ENCODE data around the gene RHOC. TPM values are rescaled to one million over a fixed set of nuclear protein-coding genes. Genes with fewer than 3 reads are reported as not detected.

Gene RHOC
- total RNA-seq, 1 experiment from 2014 or later: 154 TPM

GRCh38 chr1:112710586-112710985 is 3.7 kb upstream of the RHOC start:
- intact Hi-C loops (cut with micrococcal nuclease): no loop called here
- H3K9me2 ChIP-seq (ENCODE audit: insufficient read depth): no peaks in the 10 kb centered on the region
- H3K9ac ChIP-seq (ENCODE audit: low read length): no peak overlapping the region
- ChIA-PET POLR2A (interaction anchor here (1.3 kb wide), 1 partner anchor 36 kb away, joined by 3 read pairs; the partner anchor contains the start of gene MOV10), CTCF (no interaction called here), RAD21 (ENCODE audit: low non-redundant PET in 1 of 2, low total read pairs in 2 of 2, uncharacterized antibody in 2 of 2, unreplicated experiment in 2 of 2) (no interaction called here)
- no peak for DNase-seq (ENCODE audit: low read depth, low spot score)
- H3K36me3 ChIP-seq (ENCODE audit: control insufficient read depth in 1 of 2, insufficient read depth in 2 of 2, low read length in 2 of 2): no peaks in the 10 kb centered on the region
- no peaks in the 10 kb centered on the region for H3K9me3 ChIP-seq (ENCODE audit: control insufficient read depth in 1 of 2, insufficient read depth in 1 of 2, low read depth in 1 of 2, low read length in 2 of 2)
- ATAC-seq: no peak
- no peak overlapping the region for H3K27ac ChIP-seq (ENCODE audit: low read depth, low read length)
- H3K4me1 ChIP-seq (ENCODE audit: control insufficient read depth in 1 of 2, insufficient read depth in 2 of 2, low read length in 2 of 2): peaks cover 25 to 36% of the 10 kb centered on the region in 2 experiments
- peaks cover 13% of the 10 kb centered on the region for H3K79me2 ChIP-seq (ENCODE audit: insufficient read depth, low read length)
- BruUV-seq (replicated peaks): no TSS peak
- H2AFZ ChIP-seq (ENCODE audit: low read depth, low read length, poor library complexity, severe bottlenecking): no peak overlapping the region
- H3K4me2 ChIP-seq (ENCODE audit: low read length): no peak overlapping the region
- H3K27me3 ChIP-seq (ENCODE audit: insufficient read depth, low read length): no peaks in the 10 kb centered on the region
- H3K4me3 ChIP-seq (replicated peaks in 1 of 2; ENCODE audit: low read depth in 1 of 2, low read length in 2 of 2): no peak overlapping the region
- TF ChIP-seq SRF (IDR thresholded peaks at IDR 0.05; ENCODE audit: low read depth): no peak
- TF ChIP-seq, protein P1, sequence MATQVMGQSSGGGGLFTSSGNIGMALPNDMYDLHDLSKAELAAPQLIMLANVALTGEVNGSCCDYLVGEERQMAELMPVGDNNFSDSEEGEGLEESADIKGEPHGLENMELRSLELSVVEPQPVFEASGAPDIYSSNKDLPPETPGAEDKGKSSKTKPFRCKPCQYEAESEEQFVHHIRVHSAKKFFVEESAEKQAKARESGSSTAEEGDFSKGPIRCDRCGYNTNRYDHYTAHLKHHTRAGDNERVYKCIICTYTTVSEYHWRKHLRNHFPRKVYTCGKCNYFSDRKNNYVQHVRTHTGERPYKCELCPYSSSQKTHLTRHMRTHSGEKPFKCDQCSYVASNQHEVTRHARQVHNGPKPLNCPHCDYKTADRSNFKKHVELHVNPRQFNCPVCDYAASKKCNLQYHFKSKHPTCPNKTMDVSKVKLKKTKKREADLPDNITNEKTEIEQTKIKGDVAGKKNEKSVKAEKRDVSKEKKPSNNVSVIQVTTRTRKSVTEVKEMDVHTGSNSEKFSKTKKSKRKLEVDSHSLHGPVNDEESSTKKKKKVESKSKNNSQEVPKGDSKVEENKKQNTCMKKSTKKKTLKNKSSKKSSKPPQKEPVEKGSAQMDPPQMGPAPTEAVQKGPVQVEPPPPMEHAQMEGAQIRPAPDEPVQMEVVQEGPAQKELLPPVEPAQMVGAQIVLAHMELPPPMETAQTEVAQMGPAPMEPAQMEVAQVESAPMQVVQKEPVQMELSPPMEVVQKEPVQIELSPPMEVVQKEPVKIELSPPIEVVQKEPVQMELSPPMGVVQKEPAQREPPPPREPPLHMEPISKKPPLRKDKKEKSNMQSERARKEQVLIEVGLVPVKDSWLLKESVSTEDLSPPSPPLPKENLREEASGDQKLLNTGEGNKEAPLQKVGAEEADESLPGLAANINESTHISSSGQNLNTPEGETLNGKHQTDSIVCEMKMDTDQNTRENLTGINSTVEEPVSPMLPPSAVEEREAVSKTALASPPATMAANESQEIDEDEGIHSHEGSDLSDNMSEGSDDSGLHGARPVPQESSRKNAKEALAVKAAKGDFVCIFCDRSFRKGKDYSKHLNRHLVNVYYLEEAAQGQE (IDR thresholded peaks at IDR 0.05; ENCODE audit: low read depth): no peak
- no peak for TF ChIP-seq RAD21 (IDR thresholded peaks at IDR 0.05; ENCODE audit: low read depth)
- no peak for TF ChIP-seq EGR1 (IDR thresholded peaks at IDR 0.05; ENCODE audit: low read depth)
- TF ChIP-seq SIN3A (IDR thresholded peaks at IDR 0.05; ENCODE audit: low read depth): no peak
- no peak for TF ChIP-seq JUND (IDR thresholded peaks at IDR 0.05)
- TF ChIP-seq POLR2AphosphoS5 (IDR thresholded peaks at IDR 0.05; ENCODE audit: low read depth, low read length): no peak
- TF ChIP-seq CBX3 (IDR thresholded peaks at IDR 0.05; ENCODE audit: low read depth): no peak
- H4K20me1 ChIP-seq (ENCODE audit: insufficient read depth): no peaks in the 10 kb centered on the region

- Histone ChIP-seq H3K36me3 (ENCODE audit: control insufficient read depth in 1 of 2, insufficient read depth in 2 of 2, low read length in 2 of 2) (no peaks in the 10 kb centered on the region), H3K9ac (ENCODE audit: low read length) (no peak overlapping the region), H2AFZ (ENCODE audit: low read depth, low read length, poor library complexity, severe bottlenecking) (no peak overlapping the region), H3K9me2 (ENCODE audit: insufficient read depth) (no peaks in the 10 kb centered on the region), H3K9me3 (ENCODE audit: control insufficient read depth in 1 of 2, insufficient read depth in 1 of 2, low read depth in 1 of 2, low read length in 2 of 2) (no peaks in the 10 kb centered on the region), H4K20me1 (ENCODE audit: insufficient read depth) (no peaks in the 10 kb centered on the region), H3K79me2 (ENCODE audit: insufficient read depth, low read length) (peaks cover 17% of the 10 kb centered on the region), H3K4me2 (ENCODE audit: low read length) (no peak overlapping the region), H3K27ac (ENCODE audit: low read depth, low read length) (no peak overlapping the region), H3K27me3 (ENCODE audit: insufficient read depth, low read length) (no peaks in the 10 kb centered on the region), H3K4me3 (replicated peaks in 1 of 2; ENCODE audit: low read depth in 1 of 2, low read length in 2 of 2) (no peak overlapping the region), H3K4me1 (ENCODE audit: control insufficient read depth in 1 of 2, insufficient read depth in 2 of 2, low read length in 2 of 2) (peaks cover 30 to 37% of the 10 kb centered on the region in 2 experiments)
- DNase-seq (ENCODE audit: low read depth, low spot score): no peak
- intact Hi-C loops (cut with micrococcal nuclease): no loop called here
- no peak for ATAC-seq
- ChIA-PET POLR2A (interaction anchor here (1.3 kb wide), 1 partner anchor 36 kb away, joined by 3 read pairs; the partner anchor contains the start of gene MOV10), RAD21 (ENCODE audit: low non-redundant PET in 1 of 2, low total read pairs in 2 of 2, uncharacterized antibody in 2 of 2, unreplicated experiment in 2 of 2) (no interaction called here), CTCF (no interaction called here)
- BruUV-seq (replicated peaks): no TSS peak
- TF ChIP-seq ATF3 (IDR thresholded peaks at IDR 0.05): no peak
- TF ChIP-seq CEBPB (IDR thresholded peaks at IDR 0.05; ENCODE audit: low read depth): no peak
- no peak for TF ChIP-seq SIN3A (IDR thresholded peaks at IDR 0.05; ENCODE audit: low read depth)
- no peak for TF ChIP-seq EZH2phosphoT487 (IDR thresholded peaks at IDR 0.05; ENCODE audit: borderline replicate concordance)
- no peak for TF ChIP-seq ZNF274 (IDR thresholded peaks at IDR 0.05; ENCODE audit: low read depth, low read length)
- no peak for TF ChIP-seq POLR2AphosphoS5 (IDR thresholded peaks at IDR 0.05; ENCODE audit: low read depth, low read length)
- no peak for TF ChIP-seq EZH2 (IDR thresholded peaks at IDR 0.05)
- no peak for TF ChIP-seq ZFX (IDR thresholded peaks at IDR 0.05)
- no peak for TF ChIP-seq SP1 (IDR thresholded peaks at IDR 0.05; ENCODE audit: low read depth)
Observed at GRCh38 chr1:112710159-112710558, 3.2 kb upstream of the RHOC start.

All from HCT116 (cell line).